H1 (cell line): Measurements from ENCODE around the gene SCYGR7. TPM values are rescaled to one million over a fixed set of nuclear protein-coding genes. Genes with fewer than 3 reads are reported as not detected.

Source experiments
- CTCF ChIA-PET: fragments of 300-600 bp; sonication (Branson Sonifier 250); formaldehyde crosslinking; loops from one replicate; lab custom pipeline; 2021; ENCODE audit not compliant: partially characterized antibody; lab: Charles Lee
- POLR2A ChIA-PET: fragments of 300-600 bp; sonication (Branson Sonifier 250); formaldehyde crosslinking; loops from one replicate; lab custom pipeline; 2021; ENCODE audit warnings: inconsistent platforms; ENCODE audit not compliant: partially characterized antibody; lab: Charles Lee
- DNase-seq, 2 experiments: peaks; one replicate each; pipeline versions ENCODE4 v3.0.0 to v3.0.0-alpha.2; 2010 to 2022; ENCODE audit warnings: low spot score in 2 of 2, low read depth in 1 of 2, mixed read lengths in 1 of 2
- FAIRE-seq: peaks from 2 replicates; lab custom pipeline; 2011; peaks lifted over from hg19 to GRCh38; lab: Jason Lieb, UNC
- H2AFZ ChIP-seq: 2 replicates; pipeline ENCODE4 v1.8.1; 2012; ENCODE audit warnings: low read length, inconsistent platforms
- H2AK5ac ChIP-seq: 2 replicates; pipeline ENCODE4 v1.6.1; 2013; ENCODE audit warnings: low read depth, low read length
- H2BK120ac ChIP-seq: replicated peaks from 2 replicates; pipeline ENCODE3; 2013; ENCODE audit warnings: low read depth, low read length, inconsistent platforms
- H2BK12ac ChIP-seq: 2 replicates; pipeline ENCODE4 v1.6.1; 2013; ENCODE audit warnings: low read depth, low read length
- H2BK15ac ChIP-seq: 2 replicates; pipeline ENCODE4 v1.6.1; 2013; ENCODE audit warnings: low read length
- H2BK20ac ChIP-seq: 2 replicates; pipeline ENCODE4 v1.6.1; 2013; ENCODE audit warnings: low read length
- H2BK5ac ChIP-seq: 2 replicates; pipeline ENCODE4 v1.6.1; 2013; ENCODE audit warnings: low read depth, low read length
- H3K14ac ChIP-seq: 2 replicates; pipeline ENCODE4 v1.6.1; 2013; ENCODE audit warnings: inconsistent platforms; ENCODE audit not compliant: insufficient read length
- H3K18ac ChIP-seq: 2 replicates; pipeline ENCODE4 v1.6.1; 2013; ENCODE audit warnings: low read length; ENCODE audit errors: extremely low read depth
- H3K23ac ChIP-seq: 2 replicates; pipeline ENCODE4 v1.6.1; 2013; ENCODE audit warnings: inconsistent platforms; ENCODE audit not compliant: insufficient read length
- H3K23me2 ChIP-seq: 2 replicates; pipeline ENCODE4 v1.6.1; 2013; ENCODE audit warnings: low read depth, low read length
- H3K27ac ChIP-seq: 2 replicates; pipeline ENCODE4 v1.6.1; 2011; ENCODE audit warnings: low read depth, low read length, inconsistent platforms
- H3K27me3 ChIP-seq, 4 experiments: replicated peaks in 1 of 4; 1 replicate in 1 of 4; 2 replicates in 3 of 4; pipeline versions ENCODE4 v1.6.1 to v1.8.1; 2011 to 2013; ENCODE audit warnings: low read length in 3 of 4, mild to moderate bottlenecking in 3 of 4, inconsistent platforms in 2 of 4, mixed read lengths in 2 of 4, moderate library complexity in 1 of 4; ENCODE audit not compliant: control insufficient read depth in 3 of 4, insufficient read depth in 3 of 4; ENCODE audit errors: extremely low read depth in 1 of 4
- H3K36me3 ChIP-seq, 4 experiments: 2 replicates each; pipeline versions ENCODE4 v1.6.1 to v1.8.1; 2011 to 2013; ENCODE audit warnings: mild to moderate bottlenecking in 4 of 4, low read length in 3 of 4, moderate library complexity in 2 of 4, control low read depth in 1 of 4, inconsistent platforms in 1 of 4; ENCODE audit not compliant: insufficient read depth in 4 of 4, control insufficient read depth in 2 of 4
- H3K4ac ChIP-seq: replicated peaks from 2 replicates; pipeline ENCODE3; 2013; ENCODE audit warnings: low read length, low read depth, mixed read lengths, inconsistent platforms; ENCODE audit not compliant: insufficient read length
- H3K4me1 ChIP-seq, 4 experiments: replicated peaks in 1 of 4; 1 replicate in 1 of 4; 2 replicates in 3 of 4; pipeline versions ENCODE4 v1.6.1 to v1.8.1; 2011 to 2013; ENCODE audit warnings: low read length in 3 of 4, inconsistent platforms in 2 of 4, mixed read lengths in 1 of 4; ENCODE audit not compliant: insufficient read depth in 4 of 4, control insufficient read depth in 3 of 4
- H3K4me2 ChIP-seq, 2 experiments: 2 replicates each; pipeline versions ENCODE4 v1.6.1 to v1.8.1; 2011 to 2013; ENCODE audit warnings: low read depth in 2 of 2, low read length in 2 of 2, control low read depth in 1 of 2, inconsistent platforms in 1 of 2, mild to moderate bottlenecking in 1 of 2; ENCODE audit not compliant: insufficient read depth in 1 of 2
- H3K4me3 ChIP-seq, 4 experiments: fragments of 200-600, 300-600 bp in 1 of 4; sonication (generic), shearing (Covaris generic), sonication (Bioruptor Twin) in 1 of 4; 2 replicates each; pipeline versions ENCODE4 v1.5.1 to v1.8.1; 2011 to 2016; ENCODE audit warnings: low read length in 4 of 4, low read depth in 3 of 4, control low read depth in 2 of 4, inconsistent platforms in 2 of 4, mild to moderate bottlenecking in 2 of 4, mixed read lengths in 1 of 4, moderate library complexity in 1 of 4; ENCODE audit not compliant: insufficient read depth in 2 of 4; ENCODE audit errors: extremely low read depth in 1 of 4
- H3K56ac ChIP-seq: replicated peaks from 2 replicates; pipeline ENCODE3; 2013; ENCODE audit warnings: low read depth, mild to moderate bottlenecking, mixed read lengths, low read length, inconsistent platforms; ENCODE audit not compliant: insufficient read length
- H3K79me1 ChIP-seq: 2 replicates; pipeline ENCODE4 v1.6.1; 2013; ENCODE audit warnings: low read depth, low read length, control low read depth
- H3K79me2 ChIP-seq, 2 experiments: 2 replicates each; pipeline versions ENCODE4 v1.6.1 to v1.8.1; 2012 to 2013; ENCODE audit warnings: low read length in 2 of 2, mild to moderate bottlenecking in 2 of 2, inconsistent platforms in 1 of 2; ENCODE audit not compliant: insufficient read depth in 2 of 2, control insufficient read depth in 1 of 2
- H3K9ac ChIP-seq, 4 experiments: replicated peaks in 1 of 4; 1 replicate in 1 of 4; 2 replicates in 3 of 4; pipeline versions ENCODE4 v1.6.1 to v1.8.1; 2011 to 2013; ENCODE audit warnings: low read depth in 3 of 4, low read length in 3 of 4, control low read depth in 2 of 4, mild to moderate bottlenecking in 2 of 4, moderate library complexity in 2 of 4, inconsistent platforms in 1 of 4; ENCODE audit errors: extremely low read depth in 1 of 4
- H3K9me3 ChIP-seq, 2 experiments: 2 replicates each; pipeline versions ENCODE4 v1.6.1 to v1.8.1; 2012 to 2013; ENCODE audit warnings: mild to moderate bottlenecking in 2 of 2, moderate library complexity in 2 of 2, control low read depth in 1 of 2, inconsistent platforms in 1 of 2, low read depth in 1 of 2, low read length in 1 of 2, mixed read lengths in 1 of 2; ENCODE audit not compliant: insufficient read depth in 2 of 2
- H4K20me1 ChIP-seq, 2 experiments: replicated peaks in 1 of 2; 2 replicates each; pipeline versions ENCODE3 to v1.8.1; 2011 to 2013; ENCODE audit warnings: inconsistent platforms in 2 of 2, low read length in 2 of 2, mild to moderate bottlenecking in 1 of 2; ENCODE audit not compliant: insufficient read depth in 2 of 2, control insufficient read depth in 1 of 2
- H4K5ac ChIP-seq: 2 replicates; pipeline ENCODE4 v1.6.1; 2013; ENCODE audit warnings: low read length, low read depth, mixed read lengths, inconsistent platforms; ENCODE audit not compliant: insufficient read length
- H4K8ac ChIP-seq: 2 replicates; pipeline ENCODE4 v1.8.0; 2013; ENCODE audit warnings: mild to moderate bottlenecking, moderate library complexity, low read length, inconsistent platforms; ENCODE audit not compliant: insufficient read depth; ENCODE audit errors: extremely low read depth
- H4K91ac ChIP-seq: replicated peaks from 2 replicates; pipeline ENCODE3; 2013; ENCODE audit warnings: low read length, mixed read lengths, inconsistent platforms; ENCODE audit not compliant: insufficient read length
- ASH2L ChIP-seq: fragments of 200-600, 300-600 bp; sonication (generic); IDR thresholded peaks from one replicate; pipeline ENCODE4 v1.7.1; 2017; ENCODE audit warnings: low read length
- CEBPB ChIP-seq: IDR thresholded peaks from 2 replicates; pipeline ENCODE4 v1.6.1; 2012; ENCODE audit warnings: low read depth, low read length
- HDAC2 ChIP-seq, 2 experiments: fragments of 300-600 bp in 1 of 2; sonication (generic) in 1 of 2; IDR thresholded peaks; 2 replicates each; pipeline ENCODE4 v1.6.1; 2011 to 2012; ENCODE audit warnings: low read depth in 2 of 2, low read length in 2 of 2, mild to moderate bottlenecking in 2 of 2, moderate library complexity in 2 of 2, borderline replicate concordance in 1 of 2, inconsistent platforms in 1 of 2
- KDM4A ChIP-seq: IDR thresholded peaks from one replicate; pipeline ENCODE4 v1.7.1; 2012; ENCODE audit warnings: low read depth, mild to moderate bottlenecking, moderate library complexity, low read length, inconsistent platforms; ENCODE audit not compliant: severe bottlenecking
- SP1 ChIP-seq: IDR thresholded peaks from 2 replicates; pipeline ENCODE4 v1.6.1; 2011; ENCODE audit warnings: low read depth, low read length
- TAF1 ChIP-seq: IDR thresholded peaks from 2 replicates; pipeline ENCODE4 v1.6.1; 2011; ENCODE audit warnings: mild to moderate bottlenecking, low read depth, low read length
- WGBS, 2 experiments: shearing (Covaris generic) in 1 of 2; methylation state at CpG; one replicate each; pipeline versions ENCODE4 v1.1.6 to v1.1.7; 2013 to 2015; ENCODE audit warnings: low lambda C conversion rate in 2 of 2, mixed read lengths in 2 of 2, inconsistent platforms in 1 of 2, low coverage in 1 of 2, missing lambda C conversion rate in 1 of 2; ENCODE audit not compliant: insufficient replicate concordance in 2 of 2, insufficient coverage in 1 of 2, insufficient read length in 1 of 2; ENCODE audit errors: extremely low coverage in 1 of 2, missing lambda C conversion rate in 1 of 2; 5-methylcytosine and 5-hydroxymethylcytosine counted together
- polyA plus RNA-seq, 7 experiments: library from polyadenylated mRNA; depleted of rRNA in 3 of 7; stranded (reverse) in 5 of 7; unstranded in 2 of 7; fragments of >200 nt in 5 of 7; fragments of 200-250 nt in 2 of 7; gene quantifications; 1 replicate in 5 of 7; 2 replicates in 1 of 7; 4 replicates in 1 of 7; pipeline versions ENCODE4 v1.2.1 to v1.2.3, GENCODE V29; 2011 to 2013; ENCODE audit warnings: missing spikeins in 2 of 7, mixed read lengths in 2 of 7
- total RNA-seq: library from RNA; stranded (reverse); fragmentation: NEBNext Ultra II Directional; extraction: Animal tissue kit (Norgen Biotek cat#: 25700); gene quantifications from 2 replicates; pipeline ENCODE4 v1.2.1, GENCODE V29; 2021
- TF ChIP-seq, protein P1 (sequence below): IDR thresholded peaks from 2 replicates; pipeline ENCODE4 v1.6.1; 2012; ENCODE audit warnings: inconsistent platforms
- TF ChIP-seq, protein P2 (sequence below): IDR thresholded peaks from 2 replicates; pipeline ENCODE4 v1.6.1; 2012; ENCODE audit warnings: inconsistent platforms

Gene SCYGR7
- total and polyA plus RNA-seq, 2 of the 8 experiments (the other 6 are each of a cell fraction or from before 2014, with no cell fraction given): not detected

DNA sequence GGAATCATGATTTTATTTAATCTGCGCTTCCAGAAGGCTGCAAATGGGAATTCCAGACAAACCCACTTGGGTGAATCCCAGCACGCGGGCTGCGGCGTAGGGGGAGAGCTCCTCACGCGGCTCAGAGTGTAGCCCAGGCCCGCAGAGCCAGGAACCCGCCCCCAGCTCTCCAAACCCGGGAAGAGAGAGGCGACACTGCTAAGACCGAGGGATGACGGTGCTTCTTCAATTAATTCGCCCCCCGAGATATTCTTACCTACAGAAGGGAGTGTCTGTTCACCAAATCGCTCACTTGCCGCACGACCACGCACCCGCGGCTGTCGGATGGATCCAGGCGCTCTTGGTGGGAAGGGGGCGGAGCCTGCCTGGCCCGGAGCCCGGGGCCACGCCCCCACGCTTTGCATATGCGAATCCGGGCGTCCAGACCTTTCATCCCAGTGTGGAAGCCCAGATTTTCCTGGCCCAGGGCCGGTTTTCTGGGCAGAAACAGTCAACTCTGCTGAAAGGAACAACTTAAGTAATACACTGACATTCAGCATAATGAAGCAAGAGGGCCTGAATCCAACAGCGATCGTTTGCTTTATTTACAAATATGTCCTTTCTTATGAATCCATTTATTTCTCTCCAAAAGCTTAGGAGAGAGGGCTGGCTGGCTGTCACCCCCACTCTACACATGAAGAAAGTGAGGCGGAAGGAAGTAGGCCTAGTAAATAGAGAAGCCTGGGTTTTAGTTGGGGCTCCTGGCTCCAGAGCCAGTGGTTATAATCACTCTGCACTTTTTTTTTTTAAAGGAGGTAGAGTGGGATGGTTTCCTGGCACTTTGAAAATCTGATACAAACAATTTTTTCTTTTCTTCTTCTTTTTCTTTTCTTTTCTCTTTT is 10.2 kb upstream of the SCYGR7 start, which contains the start of gene SLC19A3:
Gene SLC19A3 (minus strand): TSS at position 342 of the 881 bp plus-strand sequence. CDS start 15,710 bp downstream, outside the sequence.
- H2AK5ac ChIP-seq: no peak within 1 kb of the TSS
- H2BK5ac ChIP-seq: no peak within 1 kb of the TSS
- H3K14ac ChIP-seq: no peak within 1 kb of the TSS
- H2BK15ac ChIP-seq: no peak within 1 kb of the TSS
- FAIRE-seq (peak; percentile 50), DNase-seq (peak; percentile 49 to 91)
- no peaks in the 10 kb centered on the region for H3K9me3 ChIP-seq
- WGBS, 2 experiments: 8% methylated on average over 35 of the region's 35 CpGs; no CpG with 5 or more reads in 1 of the 2 experiments
- no peak within 1 kb of the TSS for H3K27ac ChIP-seq
- no peak within 1 kb of the TSS for H2BK120ac ChIP-seq
- no peaks in the 10 kb centered on the region for H4K20me1 ChIP-seq
- H3K4me2 ChIP-seq: peak within 1 kb of the TSS; percentile 83 to 89
- H4K5ac ChIP-seq: no peak within 1 kb of the TSS
- H3K56ac ChIP-seq: no peak within 1 kb of the TSS
- 0 out of 2 replicates have a peak within 1 kb of the TSS, but pooled peaks have one; percentile 72 for H2AFZ ChIP-seq
- ChIA-PET POLR2A (interaction anchor here (1.0 kb wide), 1 partner anchor 9 kb away, joined by 3 read pairs; no protein-coding TSS in a partner anchor), CTCF (interaction anchor here (1.3 to 2.3 kb wide), 3 partner anchors 8 to 60 kb away, joined by 3 to 12 read pairs (median 5); no protein-coding TSS in a partner anchor)
- no peaks in the 10 kb centered on the region; the same call in 1 of the 2 replicates for H3K23me2 ChIP-seq
- peaks cover 0 to 4% (median under 1%) of the 10 kb centered on the region in 4 experiments; a peak in 3 of 7 replicates for H3K4me1 ChIP-seq
- H4K91ac ChIP-seq: no peak within 1 kb of the TSS
- no peak within 1 kb of the TSS for H2BK12ac ChIP-seq
- no peaks in the 10 kb centered on the region for H3K36me3 ChIP-seq
- no peaks in the 10 kb centered on the region for H3K79me2 ChIP-seq
- H3K18ac ChIP-seq: peak within 1 kb of the TSS; percentile 32; the same call in 1 of the 2 replicates
- TF ChIP-seq SP1 (no peak), CEBPB (no peak), HDAC2 (IDR thresholded peaks at IDR 0.05; ENCODE audit: borderline replicate concordance in 1 of 2, low read depth in 2 of 2, low read length in 2 of 2) (0 out of 4 replicates have a peak, but pooled peaks of 1 of the 2 experiments have one; percentile 61), TAF1 (peak; percentile 42; the same call in 1 of the 2 replicates), KDM4A (peak; percentile 61), ASH2L (peak; percentile 75)
- TF ChIP-seq, protein P1, sequence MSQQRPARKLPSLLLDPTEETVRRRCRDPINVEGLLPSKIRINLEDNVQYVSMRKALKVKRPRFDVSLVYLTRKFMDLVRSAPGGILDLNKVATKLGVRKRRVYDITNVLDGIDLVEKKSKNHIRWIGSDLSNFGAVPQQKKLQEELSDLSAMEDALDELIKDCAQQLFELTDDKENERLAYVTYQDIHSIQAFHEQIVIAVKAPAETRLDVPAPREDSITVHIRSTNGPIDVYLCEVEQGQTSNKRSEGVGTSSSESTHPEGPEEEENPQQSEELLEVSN: peak; percentile 32; the same call in 1 of the 2 replicates
- TF ChIP-seq, protein P2, sequence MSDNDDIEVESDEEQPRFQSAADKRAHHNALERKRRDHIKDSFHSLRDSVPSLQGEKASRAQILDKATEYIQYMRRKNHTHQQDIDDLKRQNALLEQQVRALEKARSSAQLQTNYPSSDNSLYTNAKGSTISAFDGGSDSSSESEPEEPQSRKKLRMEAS: 0 out of 2 replicates have a peak, but pooled peaks have one; percentile 25
- H3K79me1 ChIP-seq: no peaks in the 10 kb centered on the region
- no peaks in the 10 kb centered on the region; a peak in 1 of 7 replicates for H3K27me3 ChIP-seq
- no peak within 1 kb of the TSS for H3K23ac ChIP-seq
- H3K4me3 ChIP-seq: peak within 1 kb of the TSS; percentile 51 to 72 (median 65)
- no peak within 1 kb of the TSS for H2BK20ac ChIP-seq
- H4K8ac ChIP-seq: peak within 1 kb of the TSS; percentile 82; the same call in 1 of the 2 replicates
- peak within 1 kb of the TSS in 3 of 4 experiments; percentile 20 to 39 (median 23); a peak in 4 of 7 replicates for H3K9ac ChIP-seq
- H3K4ac ChIP-seq: no peak within 1 kb of the TSS
